ENCODE measurements around the gene MORC3.

DNA sequence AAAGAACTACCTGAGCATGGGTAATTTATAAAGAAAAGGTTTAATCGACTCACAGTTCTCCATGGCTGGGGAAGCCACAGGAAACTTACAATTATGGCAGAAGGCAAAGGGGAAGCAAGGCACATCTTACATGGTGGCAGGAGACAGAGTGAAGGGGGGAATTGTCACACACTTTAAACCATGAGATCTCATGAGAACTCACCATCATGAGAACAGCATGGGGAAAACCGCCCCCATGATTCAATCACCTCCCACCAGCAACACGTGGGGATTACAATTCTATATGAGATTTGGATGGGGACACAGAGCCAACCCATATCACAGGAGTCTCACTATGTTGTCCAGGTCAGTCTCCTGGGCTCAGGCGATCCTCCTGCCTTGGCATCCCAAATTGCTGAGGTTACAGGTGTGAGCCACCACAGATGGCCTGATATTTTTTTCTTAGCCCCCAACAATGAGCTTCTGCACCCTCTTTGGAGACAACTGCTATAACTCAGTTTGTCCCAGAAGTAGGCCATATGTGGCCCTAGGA, 22.5 kb upstream of the MORC3 start:
- TF ChIP-seq, protein P1, sequence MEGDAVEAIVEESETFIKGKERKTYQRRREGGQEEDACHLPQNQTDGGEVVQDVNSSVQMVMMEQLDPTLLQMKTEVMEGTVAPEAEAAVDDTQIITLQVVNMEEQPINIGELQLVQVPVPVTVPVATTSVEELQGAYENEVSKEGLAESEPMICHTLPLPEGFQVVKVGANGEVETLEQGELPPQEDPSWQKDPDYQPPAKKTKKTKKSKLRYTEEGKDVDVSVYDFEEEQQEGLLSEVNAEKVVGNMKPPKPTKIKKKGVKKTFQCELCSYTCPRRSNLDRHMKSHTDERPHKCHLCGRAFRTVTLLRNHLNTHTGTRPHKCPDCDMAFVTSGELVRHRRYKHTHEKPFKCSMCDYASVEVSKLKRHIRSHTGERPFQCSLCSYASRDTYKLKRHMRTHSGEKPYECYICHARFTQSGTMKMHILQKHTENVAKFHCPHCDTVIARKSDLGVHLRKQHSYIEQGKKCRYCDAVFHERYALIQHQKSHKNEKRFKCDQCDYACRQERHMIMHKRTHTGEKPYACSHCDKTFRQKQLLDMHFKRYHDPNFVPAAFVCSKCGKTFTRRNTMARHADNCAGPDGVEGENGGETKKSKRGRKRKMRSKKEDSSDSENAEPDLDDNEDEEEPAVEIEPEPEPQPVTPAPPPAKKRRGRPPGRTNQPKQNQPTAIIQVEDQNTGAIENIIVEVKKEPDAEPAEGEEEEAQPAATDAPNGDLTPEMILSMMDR (optimal IDR thresholded peaks at IDR 0.05 in 1 of 3, IDR thresholded peaks at IDR 0.05 in 1 of 3, conservative IDR thresholded peaks at IDR 0.05 in 1 of 3; ENCODE audit: extremely low read depth in 1 of 3, insufficient read depth in 2 of 3, low read length in 3 of 3): no peak
- TF ChIP-seq EZH2 (IDR thresholded peaks at IDR 0.05; ENCODE audit: low read length): no peak

Data from keratinocyte (primary cell).